Peyer's patch (tissue), 4 donors: ENCODE measurements around the gene VENTX.

Experiments used
- POLR2A ChIP-seq, 2 donors: fragments of 450-650 bp; IDR thresholded peaks; one replicate each; pipeline ENCODE4 v1.5.1; 2017; ENCODE audit warnings: antibody characterized with exemption in 2 of 2, mild to moderate bottlenecking in 2 of 2, moderate library complexity in 2 of 2
- TF ChIP-seq, protein P1 (sequence below), 6 experiments: fragments of 450-650 bp in 4 of 6; fragments of 200-600 bp in 2 of 6; sonication (generic) in 1 of 6; IDR thresholded peaks; one replicate each; pipeline ENCODE4 v1.5.1; 2017 to 2019; ENCODE audit warnings: antibody characterized with exemption in 6 of 6, mild to moderate bottlenecking in 3 of 6, moderate library complexity in 1 of 6

DNA sequence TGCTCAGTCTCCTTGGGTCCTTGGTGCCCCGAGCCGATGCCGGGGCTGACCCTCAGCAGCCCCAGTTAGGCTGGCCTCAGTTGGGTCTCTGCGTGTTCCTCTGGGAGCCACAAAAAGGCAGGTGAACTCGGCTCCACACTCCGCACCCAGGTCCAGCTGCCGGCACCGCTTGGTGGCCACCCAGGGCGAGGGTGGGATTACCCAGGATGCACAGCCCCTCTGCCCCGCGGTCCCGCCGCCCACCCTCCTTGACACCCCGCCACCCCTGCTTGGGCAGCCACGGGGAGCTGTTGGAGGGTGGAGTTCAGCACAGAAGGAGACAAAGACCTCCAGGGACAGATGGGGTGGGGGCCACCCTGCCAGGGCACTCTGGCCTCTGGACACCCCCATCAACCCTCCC is 17.7 kb downstream of the VENTX start:
- TF ChIP-seq, protein P1, sequence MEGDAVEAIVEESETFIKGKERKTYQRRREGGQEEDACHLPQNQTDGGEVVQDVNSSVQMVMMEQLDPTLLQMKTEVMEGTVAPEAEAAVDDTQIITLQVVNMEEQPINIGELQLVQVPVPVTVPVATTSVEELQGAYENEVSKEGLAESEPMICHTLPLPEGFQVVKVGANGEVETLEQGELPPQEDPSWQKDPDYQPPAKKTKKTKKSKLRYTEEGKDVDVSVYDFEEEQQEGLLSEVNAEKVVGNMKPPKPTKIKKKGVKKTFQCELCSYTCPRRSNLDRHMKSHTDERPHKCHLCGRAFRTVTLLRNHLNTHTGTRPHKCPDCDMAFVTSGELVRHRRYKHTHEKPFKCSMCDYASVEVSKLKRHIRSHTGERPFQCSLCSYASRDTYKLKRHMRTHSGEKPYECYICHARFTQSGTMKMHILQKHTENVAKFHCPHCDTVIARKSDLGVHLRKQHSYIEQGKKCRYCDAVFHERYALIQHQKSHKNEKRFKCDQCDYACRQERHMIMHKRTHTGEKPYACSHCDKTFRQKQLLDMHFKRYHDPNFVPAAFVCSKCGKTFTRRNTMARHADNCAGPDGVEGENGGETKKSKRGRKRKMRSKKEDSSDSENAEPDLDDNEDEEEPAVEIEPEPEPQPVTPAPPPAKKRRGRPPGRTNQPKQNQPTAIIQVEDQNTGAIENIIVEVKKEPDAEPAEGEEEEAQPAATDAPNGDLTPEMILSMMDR (IDR thresholded peaks at IDR 0.05), result no peak
- TF ChIP-seq POLR2A (IDR thresholded peaks at IDR 0.05), result no peak
